H1 (cell line): ENCODE measurements around the gene NR1H2. TPM values are rescaled to one million over a fixed set of nuclear protein-coding genes. Genes with fewer than 3 reads are reported as not detected.

Experiments
- CTCF ChIP-seq, 3 experiments: IDR thresholded peaks; 1 replicate in 2 of 3; 2 replicates in 1 of 3; pipeline versions ENCODE4 v1.5.1 to v1.6.1; 2011; ENCODE audit warnings: low read length in 3 of 3, mild to moderate bottlenecking in 3 of 3, inconsistent platforms in 2 of 3, low read depth in 1 of 3, moderate library complexity in 1 of 3; ENCODE audit not compliant: insufficient read depth in 1 of 3; ENCODE audit errors: control extremely low read depth in 1 of 3
- JUND ChIP-seq: IDR thresholded peaks from 2 replicates; pipeline ENCODE4 v1.6.1; 2011; ENCODE audit warnings: mild to moderate bottlenecking, improper control_type of control experiment, low read length
- KDM1A ChIP-seq: fragments of 200-600, 300-600 bp; sonication (generic); IDR thresholded peaks from 2 replicates; pipeline ENCODE4 v1.7.1; 2016; ENCODE audit warnings: mild to moderate bottlenecking, low read length, borderline replicate concordance
- NRF1 ChIP-seq: IDR thresholded peaks from 2 replicates; pipeline ENCODE4 v1.6.1; 2011; ENCODE audit warnings: mild to moderate bottlenecking, low read depth, low read length, improper control_type of control experiment
- POLR2AphosphoS5 ChIP-seq: IDR thresholded peaks from 2 replicates; pipeline ENCODE4 v1.6.1; 2011; ENCODE audit warnings: low read depth, low read length
- RAD21 ChIP-seq, 2 experiments: IDR thresholded peaks in 1 of 2; conservative IDR thresholded peaks in 1 of 2; 2 replicates each; pipeline ENCODE4 v1.6.1; 2011; ENCODE audit warnings: low read depth in 2 of 2, low read length in 2 of 2, improper control_type of control experiment in 1 of 2, inconsistent platforms in 1 of 2, mild to moderate bottlenecking in 1 of 2, moderate library complexity in 1 of 2
- SRF ChIP-seq: IDR thresholded peaks from 2 replicates; pipeline ENCODE4 v1.6.1; 2011; ENCODE audit warnings: mild to moderate bottlenecking, low read depth, low read length, moderate library complexity
- YY1 ChIP-seq: IDR thresholded peaks from 2 replicates; pipeline ENCODE4 v1.6.1; 2011; ENCODE audit warnings: low read depth, mild to moderate bottlenecking, low read length
- polyA plus RNA-seq, 7 experiments: library from polyadenylated mRNA; depleted of rRNA in 3 of 7; stranded (reverse) in 5 of 7; unstranded in 2 of 7; fragments of >200 nt in 5 of 7; fragments of 200-250 nt in 2 of 7; gene quantifications; 1 replicate in 5 of 7; 2 replicates in 1 of 7; 4 replicates in 1 of 7; pipeline versions ENCODE4 v1.2.1 to v1.2.3, GENCODE V29; 2011 to 2013; ENCODE audit warnings: missing spikeins in 2 of 7, mixed read lengths in 2 of 7
- total RNA-seq: library from RNA; stranded (reverse); fragmentation: NEBNext Ultra II Directional; extraction: Animal tissue kit (Norgen Biotek cat#: 25700); gene quantifications from 2 replicates; pipeline ENCODE4 v1.2.1, GENCODE V29; 2021

Gene NR1H2
- total and polyA plus RNA-seq, 2 of the 8 experiments (the other 6 are each of a cell fraction or from before 2014, with no cell fraction given), result 40.3 to 47.5 TPM

GRCh38 chr19:50414864-50415660 lies 38.8 kb downstream of the NR1H2 start (continued):
- peak; percentile 65 to 76 for TF ChIP-seq RAD21 (IDR thresholded peaks at IDR 0.05 in 1 of 2, conservative IDR thresholded peaks at IDR 0.05 in 1 of 2; ENCODE audit: low read depth in 2 of 2, low read length in 2 of 2)
- TF ChIP-seq KDM1A, result no peak
- TF ChIP-seq YY1, result peak; percentile 49; the same call in 1 of the 2 replicates
- 0 out of 2 replicates have a peak, but pooled peaks have one; percentile 11 for TF ChIP-seq SRF
- TF ChIP-seq NRF1, result 0 out of 2 replicates have a peak, but pooled peaks have one; percentile 17
- TF ChIP-seq CTCF (IDR thresholded peaks at IDR 0.05; ENCODE audit: control extremely low read depth in 1 of 3, insufficient read depth in 1 of 3, low read depth in 1 of 3, low read length in 3 of 3), result peak; percentile 94 to 99 (median 95)
- peak; percentile 42; the same call in 1 of the 2 replicates for TF ChIP-seq POLR2AphosphoS5
- peak; percentile 25; the same call in 1 of the 2 replicates for TF ChIP-seq JUND
